NCI-H2171 treated with DMSO at 0.1 percent for 48 hours (cell line): ENCODE measurements around the gene ADCY5.
A peak's percentile ranks its signal among the peaks of the same experiment; 100 is the strongest.

Experiments used
- DNase-seq: peaks from one replicate; lab custom pipeline; 2025; lab: John Stamatoyannopoulos, UW

The ADCY5 gene

DNA sequence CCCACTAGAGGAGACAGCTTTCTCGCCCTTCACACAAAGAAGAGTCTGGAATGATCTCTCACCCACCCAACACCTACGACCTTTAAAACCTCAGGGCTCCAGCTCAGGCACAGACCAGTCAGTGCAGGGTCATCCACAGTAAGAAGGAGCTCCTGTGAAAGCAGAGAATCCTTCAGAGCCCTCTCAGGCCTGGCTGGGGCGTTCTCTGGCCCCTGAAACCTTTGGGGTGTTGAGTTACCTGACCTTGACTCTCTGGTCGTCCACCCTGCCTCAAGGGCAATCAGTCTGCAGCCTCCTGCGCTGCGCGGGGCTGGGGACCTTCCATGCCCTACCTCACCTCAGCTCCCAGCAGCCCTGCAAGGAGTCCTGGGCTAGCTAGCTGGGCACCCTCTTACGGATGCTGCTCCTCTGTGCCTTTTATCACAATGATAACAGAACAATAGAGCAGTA lies 106.2 kb downstream of the ADCY5 start:
- no peak for DNase-seq

- DNase-seq: no peak
Measured at GRCh38 chr3:123341871-123342630, 106.8 kb downstream of the ADCY5 start.

DNA sequence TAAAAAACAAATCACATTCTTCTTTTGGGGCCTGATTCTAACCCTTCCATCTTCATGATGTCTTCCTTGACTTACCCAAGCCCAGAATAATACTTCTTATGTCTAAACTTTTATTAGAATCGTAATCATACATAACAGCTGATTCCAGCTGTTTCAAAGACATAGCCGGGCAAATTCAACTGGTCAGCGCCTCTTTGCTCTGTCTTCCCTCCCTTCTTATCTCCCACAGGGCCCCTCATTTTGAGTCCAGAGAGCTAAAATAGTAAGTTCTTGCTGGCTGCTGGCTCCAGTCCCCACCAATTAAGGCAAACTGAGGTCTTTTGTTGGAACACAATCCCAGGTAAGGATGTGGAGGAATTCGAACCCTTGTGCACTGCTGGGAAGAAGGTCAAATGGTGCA lies 108.6 kb downstream of the ADCY5 start:
- DNase-seq: no peak

- DNase-seq: no peak
Measured at GRCh38 chr3:123339302-123339701, 109.6 kb downstream of the ADCY5 start.

DNA sequence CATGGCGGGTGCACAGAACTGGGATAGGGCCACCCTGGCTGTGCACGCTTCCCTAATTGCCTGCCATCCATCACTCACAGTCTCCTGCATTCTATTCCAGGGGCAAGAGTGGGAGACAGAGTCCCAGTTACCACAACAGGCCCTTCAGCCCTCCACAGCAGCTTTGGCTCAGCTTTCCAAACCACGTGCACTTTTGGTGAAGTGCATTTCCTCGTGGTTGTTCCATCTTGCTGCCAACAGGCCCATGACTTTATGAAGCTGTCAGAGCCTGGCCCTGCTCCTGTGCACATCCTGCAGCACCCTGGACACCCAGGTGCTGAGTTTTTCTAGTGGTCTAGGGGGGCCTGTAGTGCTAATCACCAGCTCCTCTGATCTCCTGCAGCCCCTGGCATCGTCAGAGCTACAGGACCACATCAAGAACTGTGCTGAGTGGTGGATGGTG lies 110.2 kb downstream of the ADCY5 start:
- DNase-seq: no peak

DNA sequence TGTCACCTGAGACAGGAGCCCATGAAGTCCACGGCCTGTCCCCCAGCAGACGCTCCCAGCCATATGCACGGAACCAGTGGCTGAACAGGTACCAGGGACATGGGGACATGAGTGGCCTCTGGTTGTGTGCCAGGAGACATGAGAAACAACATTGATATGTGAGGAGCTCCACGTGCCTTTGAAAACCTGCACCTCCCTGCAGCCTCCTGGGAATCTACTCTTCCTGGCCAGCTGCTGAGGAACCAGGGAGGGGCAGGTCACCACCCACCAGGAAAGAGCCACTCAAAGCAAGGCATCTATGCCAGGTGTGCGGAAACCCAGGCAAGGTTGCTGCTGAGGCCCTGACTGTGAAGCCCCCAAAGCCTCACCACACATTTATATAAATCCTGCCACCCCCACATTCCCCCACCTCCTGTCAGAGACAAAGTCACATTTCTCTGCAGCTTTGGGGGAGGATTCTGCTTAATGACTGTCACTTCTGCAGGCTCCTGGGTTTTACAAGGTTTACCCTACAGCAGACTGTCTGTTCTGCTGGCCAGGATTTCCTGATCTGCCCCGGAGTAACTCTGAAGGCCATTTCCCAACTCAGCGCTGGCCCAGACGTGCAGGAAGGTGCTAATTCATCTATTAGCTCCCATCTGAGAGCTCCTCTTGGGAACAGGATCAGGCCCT lies 110.8 kb downstream of the ADCY5 start:
- peak; percentile 87 for DNase-seq

DNA sequence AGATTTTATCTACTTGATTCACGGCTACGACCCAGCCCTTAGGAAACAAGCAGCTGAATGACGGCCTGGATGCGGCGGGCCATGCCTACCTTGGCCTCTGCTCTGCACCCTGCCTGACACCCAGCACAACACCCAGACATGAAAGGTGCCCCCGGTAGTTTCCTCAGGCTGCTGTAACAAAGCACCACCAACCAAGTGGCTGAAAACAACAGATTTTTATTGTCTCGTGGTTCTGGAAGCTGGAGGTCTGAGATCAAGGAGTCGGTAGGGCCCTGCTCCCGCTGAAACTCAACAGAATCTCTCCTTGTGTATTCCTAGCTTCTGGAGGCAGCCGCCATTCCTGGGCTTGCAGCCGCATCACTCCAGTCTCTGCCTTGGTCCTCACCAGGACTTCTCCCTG lies 111.7 kb downstream of the ADCY5 start:
- no peak for DNase-seq

- no peak for DNase-seq
Measured at GRCh38 chr3:123336441-123336851, 112.4 kb downstream of the ADCY5 start.

- no peak for DNase-seq
Measured at GRCh38 chr3:123336001-123336400, 112.9 kb downstream of the ADCY5 start.

DNA sequence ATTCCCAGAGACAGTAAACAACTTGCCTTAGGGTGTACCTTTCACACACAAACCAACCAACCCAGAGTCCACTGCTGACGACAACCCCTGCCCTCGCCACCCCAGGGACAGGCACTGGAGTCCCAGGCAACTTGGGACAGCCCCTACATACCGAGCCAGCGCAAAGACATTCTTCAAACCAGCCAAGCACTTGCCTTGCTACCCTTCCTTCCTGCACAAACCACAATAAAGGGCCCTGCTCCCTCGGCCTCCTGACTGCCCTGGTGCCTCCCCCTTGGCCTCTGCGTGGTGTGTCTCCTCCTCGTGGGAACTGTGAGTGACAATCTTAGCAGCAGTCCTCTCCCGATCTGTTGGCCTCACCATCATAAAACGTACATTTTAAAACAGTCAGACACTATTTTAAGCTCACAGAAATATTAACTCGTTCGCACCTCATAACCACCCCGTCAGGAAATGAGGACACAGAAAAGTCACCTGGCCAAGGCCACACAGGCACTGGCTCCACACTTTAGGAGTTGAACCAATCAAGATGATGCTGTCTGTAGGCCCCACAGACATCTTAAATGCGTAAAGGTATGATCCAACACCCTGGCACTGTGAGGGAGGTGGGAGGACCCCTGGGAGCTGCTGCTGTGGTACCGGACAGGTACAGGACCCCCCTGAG lies 113.8 kb downstream of the ADCY5 start:
- DNase-seq: no peak

GRCh38 chr3:123334056-123334455 lies 114.8 kb downstream of the ADCY5 start:
- DNase-seq: no peak

- no peak for DNase-seq
Measured at GRCh38 chr3:123333401-123333800, 115.5 kb downstream of the ADCY5 start.

DNA sequence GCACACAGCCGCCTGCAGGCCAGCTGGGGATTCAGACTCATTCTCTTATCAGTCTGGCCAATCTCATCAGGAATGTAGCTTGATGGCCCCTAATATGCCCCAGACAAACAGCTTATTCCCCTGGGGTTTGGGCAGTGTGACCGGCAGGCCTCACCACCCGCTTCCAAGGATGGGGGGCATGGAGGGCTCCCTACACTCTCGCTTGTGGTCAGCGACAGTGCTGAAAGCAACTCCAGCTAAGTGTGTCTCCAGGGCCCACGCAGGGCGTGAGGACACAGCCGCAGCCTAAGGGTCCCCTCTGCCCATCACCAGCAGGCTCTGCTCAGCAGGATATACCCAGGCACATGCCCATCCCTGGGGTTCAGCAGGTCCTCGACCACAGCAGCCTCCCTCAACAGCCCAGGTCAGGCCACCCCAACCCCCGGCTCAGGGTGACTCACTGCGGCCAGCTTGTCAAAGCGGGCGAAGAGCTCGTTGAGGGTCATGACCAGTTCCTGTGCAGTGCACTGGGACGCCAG lies 116.7 kb downstream of the ADCY5 start:
- no peak for DNase-seq

DNA sequence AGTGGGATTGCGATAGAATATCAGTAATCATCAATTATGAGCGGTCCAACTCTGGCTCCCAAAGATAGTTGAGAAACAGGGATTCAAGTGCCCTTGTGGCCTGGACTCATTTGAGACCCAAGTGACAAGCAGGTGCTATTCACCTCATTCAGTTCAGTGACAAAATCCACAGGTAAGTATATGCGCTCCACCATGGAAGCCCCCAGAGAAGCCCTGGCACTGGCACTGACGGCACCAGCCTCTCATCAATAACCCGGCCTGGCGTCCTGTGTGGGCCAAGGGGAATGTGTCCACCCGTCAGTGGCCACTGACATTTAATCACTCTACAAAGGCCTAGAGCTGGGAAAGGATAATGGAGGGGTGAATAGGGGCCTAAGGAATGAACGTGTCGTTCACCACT lies 117.2 kb downstream of the ADCY5 start:
- no peak for DNase-seq

DNA sequence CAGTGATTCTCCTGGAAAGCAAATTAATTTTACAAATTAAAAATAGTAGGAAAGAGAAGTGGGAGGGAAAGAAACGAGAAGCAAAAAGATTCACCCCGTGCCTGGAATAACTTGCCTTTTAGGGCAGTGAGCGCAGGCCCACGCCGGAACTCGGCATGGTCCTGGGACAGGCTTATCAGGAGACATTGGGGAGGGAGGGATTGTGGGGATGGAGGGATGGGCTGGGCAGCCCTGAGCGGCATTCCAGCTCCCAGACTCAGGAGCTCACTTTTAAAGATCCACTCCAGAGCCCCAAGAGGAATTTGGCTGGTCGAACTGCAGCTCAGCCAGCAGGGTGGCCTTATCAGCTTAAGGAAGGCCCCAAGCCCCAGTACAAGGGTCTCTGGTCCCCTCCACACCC lies 117.9 kb downstream of the ADCY5 start:
- no peak for DNase-seq

- DNase-seq: no peak
Measured at GRCh38 chr3:123330441-123330991, 118.4 kb downstream of the ADCY5 start.

DNA sequence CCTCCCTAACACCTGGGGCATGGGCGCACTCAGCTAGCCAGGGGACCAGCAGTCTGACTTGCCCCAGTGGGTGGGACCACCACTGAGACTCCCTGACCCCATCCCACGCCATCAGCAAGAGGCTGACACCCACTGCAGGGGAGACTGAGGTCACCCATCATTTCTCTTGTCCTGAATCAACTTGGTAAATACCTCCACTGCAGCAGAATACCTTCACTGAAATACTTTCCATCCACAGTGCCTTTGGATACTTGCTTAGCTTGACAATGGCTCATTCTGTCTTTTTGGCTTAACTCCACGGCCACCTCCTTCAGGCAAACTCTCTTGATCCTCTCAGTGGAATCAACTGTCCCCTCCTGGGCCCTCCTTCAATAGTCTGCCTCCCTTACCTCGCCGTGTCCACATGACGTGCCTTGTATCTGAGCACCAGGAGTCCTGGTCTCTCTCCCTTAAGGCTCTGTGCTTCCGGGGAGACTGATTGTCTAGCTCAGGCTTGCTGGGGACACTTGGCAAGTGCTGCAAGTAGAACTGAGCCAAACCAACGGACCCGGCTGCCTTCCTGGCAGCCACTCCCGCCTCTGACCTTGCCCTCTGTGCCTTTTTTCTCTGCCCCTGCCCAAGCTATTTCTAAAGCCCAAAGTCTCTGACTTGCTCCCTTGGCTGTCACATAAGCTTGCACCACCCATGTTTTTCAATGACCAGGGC lies 119.1 kb downstream of the ADCY5 start:
- DNase-seq: no peak

GRCh38 chr3:123328851-123329635 lies 119.8 kb downstream of the ADCY5 start:
- peak; percentile 58 for DNase-seq

DNA sequence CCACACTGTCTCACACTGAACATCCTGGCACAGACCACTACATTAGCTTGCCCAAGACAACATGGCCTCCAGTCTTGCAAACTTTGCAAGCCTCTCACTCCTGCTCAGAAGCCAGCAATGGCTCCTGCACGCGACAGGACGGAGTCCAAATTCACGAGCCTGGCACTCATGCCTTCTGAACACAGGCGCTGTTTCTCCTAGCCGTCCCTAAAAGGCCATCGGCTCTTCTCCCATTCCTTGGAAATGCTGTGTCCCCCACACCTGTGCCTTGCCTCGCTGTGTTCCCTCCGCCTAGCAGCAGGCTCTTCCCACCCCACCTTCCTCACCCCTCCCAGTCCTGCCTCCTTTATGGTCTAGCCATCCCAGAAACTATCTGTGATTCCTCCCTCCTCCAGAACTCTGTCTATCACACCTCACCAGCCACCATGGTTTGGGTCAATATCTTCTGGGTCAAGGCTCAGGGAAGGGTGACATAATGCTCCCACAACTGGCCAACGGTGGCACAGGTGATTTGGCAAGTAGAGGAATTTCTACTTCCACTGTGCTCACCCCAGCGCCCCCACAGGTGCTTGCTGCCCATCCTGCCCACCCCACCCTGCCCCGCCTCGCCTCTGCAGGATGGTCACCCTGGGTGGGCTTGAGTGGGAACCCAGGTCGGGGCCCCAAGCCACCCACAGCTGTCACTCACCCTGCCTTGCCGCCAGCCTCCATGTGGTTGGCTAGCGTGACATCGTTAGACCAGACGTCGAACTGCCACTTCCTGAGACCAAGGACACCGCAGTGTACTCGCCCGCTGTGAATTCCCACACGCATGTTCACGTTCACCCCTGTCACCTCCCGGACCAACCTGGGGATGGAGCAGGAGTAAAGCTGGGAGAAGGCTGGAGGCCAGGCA lies 120.7 kb downstream of the ADCY5 start:
- DNase-seq: no peak

GRCh38 chr3:123327480-123327879 lies 121.4 kb downstream of the ADCY5 start:
- no peak for DNase-seq
